Stimulated activated effector memory CD8-positive, alpha-beta T cell treated with anti-CD3 and anti-CD28 coated beads, Interleukin-12 subunit alpha, Interleukin-12 subunit beta, amount 100 ng/mL, for 72 hours (primary cell): Measurements from ENCODE around the gene IFNE.

Experiments
- ATAC-seq: fragments of 150-1000 bp; cut with Tn5 transposase; 2 replicates; pipeline ENCODE4 v1.10.0; 2021
- DNase-seq, 2 donors: peaks; one replicate each; pipeline ENCODE4 v3.0.0; 2021 to 2022; ENCODE audit warnings: low spot score in 2 of 2
- H3K27ac Mint-ChIP-seq: one replicate; pipeline ENCODE4 v1.8.0; 2022; ENCODE audit warnings: mild to moderate bottlenecking, mixed read lengths
- H3K36me3 Mint-ChIP-seq: one replicate; pipeline ENCODE4 v1.8.0; 2022; ENCODE audit warnings: mild to moderate bottlenecking, mixed read lengths
- H3K4me1 Mint-ChIP-seq: one replicate; pipeline ENCODE4 v1.8.0; 2022; ENCODE audit warnings: mixed read lengths
- H3K4me3 Mint-ChIP-seq: one replicate; pipeline ENCODE4 v1.8.0; 2022; ENCODE audit warnings: mild to moderate bottlenecking, mixed read lengths
- H3K9me3 Mint-ChIP-seq: one replicate; pipeline ENCODE4 v1.8.0; 2022; ENCODE audit warnings: mixed read lengths

The IFNE gene

GRCh38 chr9:21506626-21507482 lies 24.7 kb upstream of the IFNE start:
- H3K36me3 Mint-ChIP-seq = no peaks in the 10 kb centered on the region
- H3K9me3 Mint-ChIP-seq = no peaks in the 10 kb centered on the region
- ATAC-seq (no peak), DNase-seq (no peak)
- H3K27ac Mint-ChIP-seq = no peak overlapping the region
- H3K4me1 Mint-ChIP-seq = no peaks in the 10 kb centered on the region
- H3K4me3 Mint-ChIP-seq = no peak overlapping the region

GRCh38 chr9:21505425-21506179 lies 23.5 kb upstream of the IFNE start:
- DNase-seq (no peak), ATAC-seq (peak; percentile 60)
- H3K27ac Mint-ChIP-seq = no peak overlapping the region
- no peak overlapping the region for H3K4me3 Mint-ChIP-seq
- H3K9me3 Mint-ChIP-seq = no peaks in the 10 kb centered on the region
- no peaks in the 10 kb centered on the region for H3K36me3 Mint-ChIP-seq
- no peaks in the 10 kb centered on the region for H3K4me1 Mint-ChIP-seq

GRCh38 chr9:21504894-21505293 lies 22.8 kb upstream of the IFNE start:
- Mint-ChIP-seq H3K36me3 (no peaks in the 10 kb centered on the region), H3K9me3 (no peaks in the 10 kb centered on the region), H3K27ac (no peak overlapping the region), H3K4me1 (no peaks in the 10 kb centered on the region), H3K4me3 (no peak overlapping the region)
- DNase-seq = no peak
- peak; percentile 67 for ATAC-seq

- ATAC-seq (no peak), DNase-seq (no peak)
- no peaks in the 10 kb centered on the region for H3K9me3 Mint-ChIP-seq
- no peaks in the 10 kb centered on the region for H3K36me3 Mint-ChIP-seq
- no peaks in the 10 kb centered on the region for H3K4me1 Mint-ChIP-seq
- no peak overlapping the region for H3K4me3 Mint-ChIP-seq
- H3K27ac Mint-ChIP-seq = no peak overlapping the region
Measured at GRCh38 chr9:21504113-21504512, 22.0 kb upstream of the IFNE start.

- H3K9me3 Mint-ChIP-seq = no peaks in the 10 kb centered on the region
Measured at GRCh38 chr9:21502586-21502985, 20.5 kb upstream of the IFNE start.

GRCh38 chr9:21499912-21500311 lies 17.8 kb upstream of the IFNE start:
- H3K4me3 Mint-ChIP-seq = no peak overlapping the region
- H3K27ac Mint-ChIP-seq = no peak overlapping the region
- DNase-seq (no peak), ATAC-seq (no peak)
- no peaks in the 10 kb centered on the region for H3K36me3 Mint-ChIP-seq
- H3K9me3 Mint-ChIP-seq = no peaks in the 10 kb centered on the region
- H3K4me1 Mint-ChIP-seq = no peaks in the 10 kb centered on the region

More at GRCh38 chr9:21502586-21502985, 20.5 kb upstream of the IFNE start:
- H3K4me3 Mint-ChIP-seq = no peak overlapping the region
- no peaks in the 10 kb centered on the region for H3K36me3 Mint-ChIP-seq
- no peaks in the 10 kb centered on the region for H3K4me1 Mint-ChIP-seq
- no peak overlapping the region for H3K27ac Mint-ChIP-seq
- no peak for ATAC-seq
- no peak for DNase-seq

- H3K36me3 Mint-ChIP-seq = no peaks in the 10 kb centered on the region
- no peaks in the 10 kb centered on the region for H3K4me1 Mint-ChIP-seq
- ATAC-seq (no peak), DNase-seq (no peak)
- no peak overlapping the region for H3K4me3 Mint-ChIP-seq
- no peaks in the 10 kb centered on the region for H3K9me3 Mint-ChIP-seq
- no peak overlapping the region for H3K27ac Mint-ChIP-seq
Measured at GRCh38 chr9:21491756-21492155, 9.6 kb upstream of the IFNE start.

GRCh38 chr9:21481470-21482056 lies 550 bp downstream of the IFNE start:
- H3K9me3 Mint-ChIP-seq = peaks cover 12% of the 10 kb centered on the region
- ATAC-seq (no peak), DNase-seq (no peak)
- H3K4me3 Mint-ChIP-seq = no peak overlapping the region
- H3K4me1 Mint-ChIP-seq = peaks cover 3% of the 10 kb centered on the region
- H3K27ac Mint-ChIP-seq = no peak overlapping the region
- no peaks in the 10 kb centered on the region for H3K36me3 Mint-ChIP-seq

- H3K36me3 Mint-ChIP-seq = no peaks in the 10 kb centered on the region
- DNase-seq (no peak), ATAC-seq (no peak)
- no peak overlapping the region for H3K27ac Mint-ChIP-seq
- peaks cover 6% of the 10 kb centered on the region for H3K4me1 Mint-ChIP-seq
- H3K4me3 Mint-ChIP-seq = no peak overlapping the region
- peaks cover 1% of the 10 kb centered on the region for H3K9me3 Mint-ChIP-seq
Measured at GRCh38 chr9:21479152-21479702, 2.9 kb downstream of the IFNE start.

GRCh38 chr9:21477466-21477865 lies 4.6 kb downstream of the IFNE start:
- Mint-ChIP-seq H3K4me3 (no peak overlapping the region), H3K27ac (no peak overlapping the region), H3K36me3 (no peaks in the 10 kb centered on the region), H3K4me1 (peaks cover 6% of the 10 kb centered on the region), H3K9me3 (no peaks in the 10 kb centered on the region)
- DNase-seq (no peak), ATAC-seq (peak; percentile 86)

GRCh38 chr9:21473236-21473635 lies 8.9 kb downstream of the IFNE start:
- Mint-ChIP-seq H3K9me3 (no peaks in the 10 kb centered on the region), H3K27ac (no peak overlapping the region), H3K4me1 (peaks cover 6% of the 10 kb centered on the region), H3K36me3 (no peaks in the 10 kb centered on the region), H3K4me3 (no peak overlapping the region)
- DNase-seq (no peak), ATAC-seq (no peak)

GRCh38 chr9:21470126-21470525 lies 12.0 kb downstream of the IFNE start:
- Mint-ChIP-seq H3K4me3 (no peak overlapping the region), H3K4me1 (no peaks in the 10 kb centered on the region), H3K27ac (no peak overlapping the region), H3K36me3 (no peaks in the 10 kb centered on the region), H3K9me3 (no peaks in the 10 kb centered on the region)
- no peak for DNase-seq
- ATAC-seq = no peak

GRCh38 chr9:21465859-21466518 lies 16.1 kb downstream of the IFNE start:
- DNase-seq (no peak), ATAC-seq (peak; percentile 62)
- no peaks in the 10 kb centered on the region for H3K4me1 Mint-ChIP-seq
- peaks cover 2% of the 10 kb centered on the region for H3K9me3 Mint-ChIP-seq
- H3K36me3 Mint-ChIP-seq = no peaks in the 10 kb centered on the region
- no peak overlapping the region for H3K4me3 Mint-ChIP-seq
- H3K27ac Mint-ChIP-seq = no peak overlapping the region

- peaks cover 2% of the 10 kb centered on the region for H3K9me3 Mint-ChIP-seq
- no peak overlapping the region for H3K4me3 Mint-ChIP-seq
- no peak for DNase-seq
- no peak for ATAC-seq
- H3K36me3 Mint-ChIP-seq = no peaks in the 10 kb centered on the region
- H3K4me1 Mint-ChIP-seq = no peaks in the 10 kb centered on the region
- no peak overlapping the region for H3K27ac Mint-ChIP-seq
Measured at GRCh38 chr9:21465138-21465537, 17.0 kb downstream of the IFNE start.

GRCh38 chr9:21461377-21461776 lies 20.7 kb downstream of the IFNE start:
- DNase-seq = no peak
- peaks cover 2% of the 10 kb centered on the region for H3K9me3 Mint-ChIP-seq
- H3K4me3 Mint-ChIP-seq = no peak overlapping the region
- no peaks in the 10 kb centered on the region for H3K36me3 Mint-ChIP-seq
- ATAC-seq = no peak
- no peaks in the 10 kb centered on the region for H3K4me1 Mint-ChIP-seq
- H3K27ac Mint-ChIP-seq = no peak overlapping the region
